ENCODE data around the gene ZNF581.

Gene ZNF581

DNA sequence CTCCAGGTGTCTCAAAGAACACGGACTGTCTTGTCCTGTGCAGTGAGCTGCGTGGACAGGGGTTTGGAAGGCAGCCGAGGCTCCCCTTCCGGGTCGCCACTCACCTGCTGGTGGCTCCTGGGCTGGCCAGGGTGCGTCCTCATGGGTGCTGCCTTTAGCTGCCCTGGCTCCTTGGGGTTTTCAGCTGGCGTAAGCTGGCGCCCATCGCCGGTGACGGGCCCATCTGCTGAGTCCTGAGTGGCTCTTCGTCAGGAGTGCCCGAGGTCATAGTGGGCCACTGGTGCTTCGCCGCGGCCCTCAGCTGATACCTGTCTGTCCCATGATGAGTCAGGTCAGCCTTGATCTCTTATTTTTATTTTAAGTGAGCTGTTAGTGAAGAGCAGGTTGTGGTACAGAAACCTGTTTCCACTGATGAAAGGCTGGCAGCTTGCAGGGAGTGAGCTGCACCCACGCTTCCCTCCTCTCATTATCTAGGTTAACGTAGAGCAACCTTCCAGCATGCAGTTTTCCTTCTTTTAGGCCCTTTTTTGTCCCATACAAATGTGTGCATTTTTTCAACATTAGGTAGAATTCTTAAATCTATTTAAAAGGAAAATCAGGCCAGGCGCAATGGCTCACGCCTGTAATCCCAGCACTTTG lies 50.0 kb downstream of the ZNF581 start:
- H3K23ac ChIP-seq (ENCODE audit: low read length in 2 of 2), result no peak overlapping the region
- H3K27ac ChIP-seq (ENCODE audit: low read length, poor library complexity, severe bottlenecking), result no peak overlapping the region
- no peak overlapping the region for H3K4me3 ChIP-seq (ENCODE audit: insufficient read depth in 1 of 2, low read depth in 1 of 2, low read length in 2 of 2)
- no peak overlapping the region for H3K18ac ChIP-seq (ENCODE audit: low read depth in 1 of 2, low read length in 2 of 2)
- no peak overlapping the region for H3K14ac ChIP-seq (ENCODE audit: low read length in 2 of 2)
- peaks cover 71% of the 10 kb centered on the region for H3K79me1 ChIP-seq (replicated peaks; ENCODE audit: low read length, poor library complexity, severe bottlenecking)
- H3K9ac ChIP-seq (ENCODE audit: low read length), result no peak overlapping the region
- H4K91ac ChIP-seq (ENCODE audit: low read length), result no peak overlapping the region
- H2BK5ac ChIP-seq (ENCODE audit: low read depth, low read length, poor library complexity, severe bottlenecking), result no peak overlapping the region
- 97% methylated on average over 18 of the region's 20 CpGs for WGBS
- no peaks in the 10 kb centered on the region for H3K27me3 ChIP-seq (ENCODE audit: control insufficient read depth in 1 of 2, insufficient read depth in 1 of 2, low read length in 2 of 2)
- H2BK12ac ChIP-seq (ENCODE audit: low read length in 2 of 2), result no peak overlapping the region
- H2AK5ac ChIP-seq (ENCODE audit: low read length, severe bottlenecking), result no peak overlapping the region
- no peak overlapping the region for H2BK120ac ChIP-seq (ENCODE audit: low read depth, low read length)
- no peak for DNase-seq
- H2AFZ ChIP-seq (ENCODE audit: low read depth, low read length), result no peak overlapping the region
- no peak overlapping the region for H3K4ac ChIP-seq (ENCODE audit: low read depth in 1 of 2, low read length in 2 of 2)
- H3K4me1 ChIP-seq (ENCODE audit: control insufficient read depth, insufficient read depth, low read depth, low read length), result peaks cover 15% of the 10 kb centered on the region
- no peak overlapping the region for H2BK15ac ChIP-seq (ENCODE audit: low read depth, poor library complexity, severe bottlenecking)
- peaks cover 75 to 98% of the 10 kb centered on the region in 2 experiments for H3K36me3 ChIP-seq (ENCODE audit: control insufficient read depth in 1 of 2, insufficient read depth in 2 of 2, low read depth in 1 of 2, low read length in 2 of 2)
- H4K8ac ChIP-seq (ENCODE audit: low read length), result no peak overlapping the region
- no peak overlapping the region for H3K4me2 ChIP-seq (ENCODE audit: low read length, poor library complexity, severe bottlenecking)
- no peaks in the 10 kb centered on the region for H3K9me3 ChIP-seq (ENCODE audit: control insufficient read depth, low read length)

GRCh38 chr19:55694241-55694655 lies 50.8 kb downstream of the ZNF581 start:
- H3K4me1 ChIP-seq (ENCODE audit: control insufficient read depth, insufficient read depth, low read depth, low read length), result peaks cover 12% of the 10 kb centered on the region
- no peak overlapping the region for H2BK120ac ChIP-seq (ENCODE audit: low read depth, low read length)
- no peak overlapping the region for H2BK12ac ChIP-seq (ENCODE audit: low read length in 2 of 2)
- no peak overlapping the region for H2BK5ac ChIP-seq (ENCODE audit: low read depth, low read length, poor library complexity, severe bottlenecking)
- no peak overlapping the region for H2AK5ac ChIP-seq (ENCODE audit: low read length, severe bottlenecking)
- no peak overlapping the region for H3K23ac ChIP-seq (ENCODE audit: low read length in 2 of 2)
- no peak overlapping the region for H3K18ac ChIP-seq (ENCODE audit: low read depth in 1 of 2, low read length in 2 of 2)
- H3K4me2 ChIP-seq (ENCODE audit: low read length, poor library complexity, severe bottlenecking), result no peak overlapping the region
- peaks cover 66% of the 10 kb centered on the region for H3K79me1 ChIP-seq (replicated peaks; ENCODE audit: low read length, poor library complexity, severe bottlenecking)
- no peak overlapping the region for H3K14ac ChIP-seq (ENCODE audit: low read length in 2 of 2)
- no peak overlapping the region for H3K9ac ChIP-seq (ENCODE audit: low read length)
- H3K27me3 ChIP-seq (ENCODE audit: control insufficient read depth in 1 of 2, insufficient read depth in 1 of 2, low read length in 2 of 2), result no peaks in the 10 kb centered on the region
- no peak overlapping the region for H2AFZ ChIP-seq (ENCODE audit: low read depth, low read length)
- no peak overlapping the region for H3K4me3 ChIP-seq (ENCODE audit: insufficient read depth in 1 of 2, low read depth in 1 of 2, low read length in 2 of 2)
- no peaks in the 10 kb centered on the region for H3K9me3 ChIP-seq (ENCODE audit: control insufficient read depth, low read length)
- WGBS, result 94% methylated on average over 15 of the region's 15 CpGs
- DNase-seq, result no peak
- no peak overlapping the region for H2BK15ac ChIP-seq (ENCODE audit: low read depth, poor library complexity, severe bottlenecking)
- no peak overlapping the region for H3K27ac ChIP-seq (ENCODE audit: low read length, poor library complexity, severe bottlenecking)
- no peak overlapping the region for H4K8ac ChIP-seq (ENCODE audit: low read length)
- H3K4ac ChIP-seq (ENCODE audit: low read depth in 1 of 2, low read length in 2 of 2), result no peak overlapping the region
- H3K36me3 ChIP-seq (ENCODE audit: control insufficient read depth in 1 of 2, insufficient read depth in 2 of 2, low read depth in 1 of 2, low read length in 2 of 2), result peaks cover 72 to 96% of the 10 kb centered on the region in 2 experiments
- no peak overlapping the region for H4K91ac ChIP-seq (ENCODE audit: low read length)

DNA sequence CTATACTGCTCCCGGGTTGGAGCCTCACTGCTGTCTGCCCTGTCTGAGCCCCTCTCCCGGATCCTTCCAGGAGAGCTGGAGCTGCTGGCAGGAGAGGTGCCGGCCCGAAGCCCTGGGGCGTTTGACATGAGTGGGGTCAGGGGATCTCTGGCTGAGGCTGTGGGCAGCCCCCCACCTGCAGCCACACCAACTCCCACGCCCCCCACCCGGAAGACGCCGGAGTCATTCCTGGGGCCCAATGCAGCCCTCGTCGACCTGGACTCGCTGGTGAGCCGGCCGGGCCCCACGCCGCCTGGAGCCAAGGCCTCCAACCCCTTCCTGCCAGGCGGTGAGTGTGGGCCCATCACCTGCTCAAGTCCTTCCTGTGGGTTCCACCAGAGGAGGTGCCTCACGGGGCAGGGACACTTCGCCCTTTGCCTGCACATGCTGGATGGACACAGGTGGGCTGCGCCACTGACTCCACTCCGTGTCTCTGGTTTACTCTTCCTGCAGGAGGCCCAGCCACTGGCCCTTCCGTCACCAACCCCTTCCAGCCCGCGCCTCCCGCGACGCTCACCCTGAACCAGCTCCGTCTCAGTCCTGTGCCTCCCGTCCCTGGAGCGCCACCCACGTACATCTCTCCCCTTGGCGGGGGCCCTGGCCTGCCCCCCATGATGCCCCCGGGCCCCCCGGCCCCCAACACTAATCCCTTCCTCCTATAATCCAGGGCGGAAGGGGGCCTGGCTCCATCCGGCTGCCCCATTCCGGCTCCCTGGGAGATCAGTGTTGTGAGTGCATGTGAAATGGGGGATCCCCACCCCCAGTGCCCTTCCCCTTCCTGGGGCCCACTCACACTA lies 51.4 kb downstream of the ZNF581 start:
- Histone ChIP-seq H3K9ac (ENCODE audit: low read length) (no peak overlapping the region), H3K27me3 (ENCODE audit: control insufficient read depth in 1 of 2, insufficient read depth in 1 of 2, low read length in 2 of 2) (no peaks in the 10 kb centered on the region), H3K36me3 (ENCODE audit: control insufficient read depth in 1 of 2, insufficient read depth in 2 of 2, low read depth in 1 of 2, low read length in 2 of 2) (peaks cover 70 to 94% of the 10 kb centered on the region in 2 experiments), H4K8ac (ENCODE audit: low read length) (no peak overlapping the region), H3K4me3 (ENCODE audit: insufficient read depth in 1 of 2, low read depth in 1 of 2, low read length in 2 of 2) (no peak overlapping the region), H2BK12ac (ENCODE audit: low read length in 2 of 2) (no peak overlapping the region), H4K91ac (ENCODE audit: low read length) (no peak overlapping the region), H3K23ac (ENCODE audit: low read length in 2 of 2) (no peak overlapping the region), H3K79me1 (replicated peaks; ENCODE audit: low read length, poor library complexity, severe bottlenecking) (peaks cover 64% of the 10 kb centered on the region), H3K9me3 (ENCODE audit: control insufficient read depth, low read length) (no peaks in the 10 kb centered on the region), H3K14ac (ENCODE audit: low read length in 2 of 2) (no peak overlapping the region), H3K18ac (ENCODE audit: low read depth in 1 of 2, low read length in 2 of 2) (no peak overlapping the region), H3K4me1 (ENCODE audit: control insufficient read depth, insufficient read depth, low read depth, low read length) (peaks cover 9% of the 10 kb centered on the region), H2BK15ac (ENCODE audit: low read depth, poor library complexity, severe bottlenecking) (no peak overlapping the region), H3K4ac (ENCODE audit: low read depth in 1 of 2, low read length in 2 of 2) (no peak overlapping the region), H2AK5ac (ENCODE audit: low read length, severe bottlenecking) (no peak overlapping the region), H2BK120ac (ENCODE audit: low read depth, low read length) (no peak overlapping the region), H3K27ac (ENCODE audit: low read length, poor library complexity, severe bottlenecking) (no peak overlapping the region), H2AFZ (ENCODE audit: low read depth, low read length) (no peak overlapping the region), H3K4me2 (ENCODE audit: low read length, poor library complexity, severe bottlenecking) (no peak overlapping the region), H2BK5ac (ENCODE audit: low read depth, low read length, poor library complexity, severe bottlenecking) (no peak overlapping the region)
- no peak for DNase-seq
- 97% methylated on average over 30 of the region's 37 CpGs for WGBS

Measured in mesenchymal stem cell (in vitro differentiated cells and primary cell).